Endothelial cell of umbilical vein (primary cell): ENCODE results near the gene GLYATL1B.

Experiments used
- EZH2 ChIP-seq: IDR thresholded peaks from 2 replicates; pipeline ENCODE4 v1.6.1; 2012; ENCODE audit warnings: borderline replicate concordance, low read depth, mild to moderate bottlenecking, moderate library complexity, low read length, inconsistent platforms; ENCODE audit not compliant: severe bottlenecking
- FOS ChIP-seq: IDR thresholded peaks from 2 replicates; pipeline ENCODE4 v1.6.1; 2011; ENCODE audit warnings: mild to moderate bottlenecking, low read length, moderate library complexity, borderline replicate concordance; ENCODE audit not compliant: insufficient read depth
- JUN ChIP-seq: IDR thresholded peaks from 2 replicates; pipeline ENCODE4 v1.6.1; 2011; ENCODE audit warnings: borderline replicate concordance, low read depth; ENCODE audit not compliant: insufficient read length, insufficient read depth
- MYC ChIP-seq: IDR thresholded peaks from one replicate; pipeline ENCODE4 v1.6.1; 2011; ENCODE audit warnings: mild to moderate bottlenecking, low read depth, low read length
- POLR2A ChIP-seq: IDR thresholded peaks from 2 replicates; pipeline ENCODE4 v1.6.1; 2012; ENCODE audit warnings: low read depth, mild to moderate bottlenecking, control low read depth, low read length
- POLR2AphosphoS5 ChIP-seq: IDR thresholded peaks from 2 replicates; pipeline ENCODE4 v1.6.1; 2012; ENCODE audit warnings: low read depth, mild to moderate bottlenecking, control low read depth, low read length, moderate library complexity; ENCODE audit not compliant: insufficient read depth
- TF ChIP-seq, protein P1 (sequence below): IDR thresholded peaks from 2 replicates; pipeline ENCODE4 v1.6.1; 2011; ENCODE audit not compliant: insufficient read depth, insufficient read length
- TF ChIP-seq, protein P2 (sequence below), 2 donors: IDR thresholded peaks; 1 replicate in 1 of 2; 2 replicates in 1 of 2; pipeline ENCODE4 v1.5.1; 2011; ENCODE audit warnings: low read length in 2 of 2, mild to moderate bottlenecking in 2 of 2, moderate library complexity in 2 of 2, control low read depth in 1 of 2, inconsistent platforms in 1 of 2, low read depth in 1 of 2; ENCODE audit not compliant: insufficient read depth in 1 of 2; ENCODE audit errors: extremely low read depth in 1 of 2

- no peak for TF ChIP-seq JUN
- TF ChIP-seq, protein P1, sequence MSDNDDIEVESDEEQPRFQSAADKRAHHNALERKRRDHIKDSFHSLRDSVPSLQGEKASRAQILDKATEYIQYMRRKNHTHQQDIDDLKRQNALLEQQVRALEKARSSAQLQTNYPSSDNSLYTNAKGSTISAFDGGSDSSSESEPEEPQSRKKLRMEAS = no peak
- TF ChIP-seq, protein P2, sequence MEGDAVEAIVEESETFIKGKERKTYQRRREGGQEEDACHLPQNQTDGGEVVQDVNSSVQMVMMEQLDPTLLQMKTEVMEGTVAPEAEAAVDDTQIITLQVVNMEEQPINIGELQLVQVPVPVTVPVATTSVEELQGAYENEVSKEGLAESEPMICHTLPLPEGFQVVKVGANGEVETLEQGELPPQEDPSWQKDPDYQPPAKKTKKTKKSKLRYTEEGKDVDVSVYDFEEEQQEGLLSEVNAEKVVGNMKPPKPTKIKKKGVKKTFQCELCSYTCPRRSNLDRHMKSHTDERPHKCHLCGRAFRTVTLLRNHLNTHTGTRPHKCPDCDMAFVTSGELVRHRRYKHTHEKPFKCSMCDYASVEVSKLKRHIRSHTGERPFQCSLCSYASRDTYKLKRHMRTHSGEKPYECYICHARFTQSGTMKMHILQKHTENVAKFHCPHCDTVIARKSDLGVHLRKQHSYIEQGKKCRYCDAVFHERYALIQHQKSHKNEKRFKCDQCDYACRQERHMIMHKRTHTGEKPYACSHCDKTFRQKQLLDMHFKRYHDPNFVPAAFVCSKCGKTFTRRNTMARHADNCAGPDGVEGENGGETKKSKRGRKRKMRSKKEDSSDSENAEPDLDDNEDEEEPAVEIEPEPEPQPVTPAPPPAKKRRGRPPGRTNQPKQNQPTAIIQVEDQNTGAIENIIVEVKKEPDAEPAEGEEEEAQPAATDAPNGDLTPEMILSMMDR (IDR thresholded peaks at IDR 0.05; ENCODE audit: extremely low read depth in 1 of 2, insufficient read depth in 1 of 2, low read depth in 1 of 2, low read length in 2 of 2) = peak; percentile 98 to 99
- no peak for TF ChIP-seq POLR2A
- TF ChIP-seq EZH2 = no peak
- TF ChIP-seq POLR2AphosphoS5 = no peak
- TF ChIP-seq MYC = no peak
- no peak for TF ChIP-seq FOS
Measured at GRCh38 chr11:59135648-59136461, 49.7 kb downstream of the GLYATL1B start.
